T-cell (primary cell): ENCODE results near the gene CARS1. TPM values are rescaled to one million over a fixed set of nuclear protein-coding genes. Genes with fewer than 3 reads are reported as not detected.

Source experiments
- ATAC-seq, 4 experiments: fragments of 200-7000 bp in 3 of 4; fragments of 150-1000 bp in 1 of 4; cut with Tn5 transposase; replicated peaks in 1 of 4; 1 replicate in 3 of 4; 2 replicates in 1 of 4; pipeline ENCODE4 v1.10.0; 2021; ENCODE audit warnings: moderate library complexity in 3 of 4, mild to moderate bottlenecking in 2 of 4, moderate number of reproducible peaks in 1 of 4
- CTCF ChIA-PET, 2 donors: fragments of 300-600 bp; sonication (Branson Sonifier 250); formaldehyde crosslinking; loops; one replicate each; lab custom pipeline; 2022; ENCODE audit warnings: antibody characterized with exemption in 2 of 2; lab: Charles Lee
- POLR2A ChIA-PET, 2 donors: fragments of 300-600 bp; sonication (Branson Sonifier 250); formaldehyde crosslinking; loops; one replicate each; lab custom pipeline; 2022; ENCODE audit warnings: antibody characterized with exemption in 2 of 2; lab: Charles Lee
- DNase-seq, 35 experiments: peaks; one replicate each; pipeline versions ENCODE4 v3.0.0 to v3.0.0-alpha.2; 2013 to 2023
- H3K27ac ChIP-seq: one replicate; pipeline ENCODE4 v1.5.1; 2013; ENCODE audit warnings: low read length
- H3K27me3 ChIP-seq, 2 experiments: replicated peaks in 1 of 2; 1 replicate in 1 of 2; 2 replicates in 1 of 2; pipeline versions ENCODE4 v1.6.1 to v1.7.0; 2013; ENCODE audit warnings: low read length in 1 of 2, mixed read lengths in 1 of 2; ENCODE audit not compliant: control insufficient read depth in 2 of 2, insufficient read depth in 2 of 2; ENCODE audit errors: extremely low read depth in 1 of 2
- H3K36me3 ChIP-seq, 2 donors: 1 replicate in 1 of 2; 2 replicates in 1 of 2; pipeline versions ENCODE4 v1.6.1 to v1.7.0; 2013; ENCODE audit warnings: low read length in 1 of 2; ENCODE audit not compliant: control insufficient read depth in 2 of 2, insufficient read depth in 1 of 2; ENCODE audit errors: extremely low read depth in 1 of 2
- H3K4me1 ChIP-seq, 2 experiments: 1 replicate in 1 of 2; 2 replicates in 1 of 2; pipeline versions ENCODE4 v1.6.1 to v1.7.0; 2013; ENCODE audit warnings: low read length in 2 of 2, mixed read lengths in 1 of 2; ENCODE audit not compliant: insufficient read depth in 2 of 2, control insufficient read depth in 1 of 2; ENCODE audit errors: extremely low read depth in 1 of 2
- H3K4me3 ChIP-seq, 2 donors: 1 replicate in 1 of 2; 2 replicates in 1 of 2; pipeline versions ENCODE4 v1.5.1 to v1.7.0; 2013; ENCODE audit warnings: mild to moderate bottlenecking in 2 of 2, low read length in 1 of 2, moderate library complexity in 1 of 2; ENCODE audit not compliant: control insufficient read depth in 1 of 2; ENCODE audit errors: extremely low read depth in 1 of 2
- H3K9me3 ChIP-seq: 2 replicates; pipeline ENCODE4 v1.7.0; 2013
- H3K27ac Mint-ChIP-seq, 2 donors: one replicate each; pipeline ENCODE4 v1.8.0; 2020 to 2021; ENCODE audit warnings: mild to moderate bottlenecking in 2 of 2, mixed read lengths in 2 of 2
- H3K27me3 Mint-ChIP-seq, 2 donors: one replicate each; pipeline ENCODE4 v1.8.0; 2021 to 2022; ENCODE audit warnings: mixed read lengths in 2 of 2
- H3K36me3 Mint-ChIP-seq: one replicate; pipeline ENCODE4 v1.8.0; 2021; ENCODE audit warnings: mixed read lengths
- H3K4me1 Mint-ChIP-seq, 3 donors: one replicate each; pipeline ENCODE4 v1.8.0; 2020 to 2022; ENCODE audit warnings: mixed read lengths in 3 of 3, mild to moderate bottlenecking in 1 of 3
- H3K4me3 Mint-ChIP-seq, 3 donors: one replicate each; pipeline ENCODE4 v1.8.0; 2020 to 2022; ENCODE audit warnings: mild to moderate bottlenecking in 3 of 3, mixed read lengths in 3 of 3, moderate library complexity in 3 of 3
- H3K9me3 Mint-ChIP-seq, 3 donors: one replicate each; pipeline ENCODE4 v1.8.0; 2020 to 2022; ENCODE audit warnings: mixed read lengths in 3 of 3
- WGBS: methylation state at CpG from one replicate; pipeline ENCODE4 v1.1.5; 2013; ENCODE audit warnings: missing lambda C conversion rate; ENCODE audit not compliant: insufficient coverage; 5-methylcytosine and 5-hydroxymethylcytosine counted together
- total RNA-seq, 35 experiments: library from RNA in 6 of 35; stranded (reverse) in 6 of 35; fragments of 120-200 nt in 1 of 35; gene quantifications; one replicate each; pipeline versions ENCODE4 v1.2.1 to v1.2.4 and lab custom pipeline; 2013 to 2026

CARS1 gene
- total RNA-seq, 5 donors from 2014 or later (not counting 1 experiment from before 2014, with no cell fraction given): 45.3 to 113 (median 109) TPM

DNA sequence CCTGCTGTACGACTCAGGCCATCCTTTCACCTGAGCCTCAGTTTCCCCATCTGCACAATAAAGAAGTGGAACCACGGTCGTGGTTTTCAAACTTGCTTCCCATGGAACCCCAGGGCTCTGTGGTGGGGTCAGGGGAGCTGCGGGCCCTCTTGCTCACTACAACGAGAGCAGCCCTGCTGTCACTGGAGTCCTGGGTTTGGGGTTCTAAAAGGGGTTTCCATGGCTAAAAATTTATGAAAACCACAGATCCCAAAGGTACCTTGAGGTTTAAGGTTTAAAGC, 45.4 kb upstream of the CARS1 start:
- peaks cover 0 to 8% of the 10 kb centered on the region in 2 experiments for H3K27me3 ChIP-seq
- CTCF ChIA-PET: interaction anchor here in 1 of 2 donors (0.7 kb wide), 1 partner anchor 268 kb away, joined by 3 read pairs; no protein-coding TSS in a partner anchor
- POLR2A ChIA-PET: no interaction called here

DNA sequence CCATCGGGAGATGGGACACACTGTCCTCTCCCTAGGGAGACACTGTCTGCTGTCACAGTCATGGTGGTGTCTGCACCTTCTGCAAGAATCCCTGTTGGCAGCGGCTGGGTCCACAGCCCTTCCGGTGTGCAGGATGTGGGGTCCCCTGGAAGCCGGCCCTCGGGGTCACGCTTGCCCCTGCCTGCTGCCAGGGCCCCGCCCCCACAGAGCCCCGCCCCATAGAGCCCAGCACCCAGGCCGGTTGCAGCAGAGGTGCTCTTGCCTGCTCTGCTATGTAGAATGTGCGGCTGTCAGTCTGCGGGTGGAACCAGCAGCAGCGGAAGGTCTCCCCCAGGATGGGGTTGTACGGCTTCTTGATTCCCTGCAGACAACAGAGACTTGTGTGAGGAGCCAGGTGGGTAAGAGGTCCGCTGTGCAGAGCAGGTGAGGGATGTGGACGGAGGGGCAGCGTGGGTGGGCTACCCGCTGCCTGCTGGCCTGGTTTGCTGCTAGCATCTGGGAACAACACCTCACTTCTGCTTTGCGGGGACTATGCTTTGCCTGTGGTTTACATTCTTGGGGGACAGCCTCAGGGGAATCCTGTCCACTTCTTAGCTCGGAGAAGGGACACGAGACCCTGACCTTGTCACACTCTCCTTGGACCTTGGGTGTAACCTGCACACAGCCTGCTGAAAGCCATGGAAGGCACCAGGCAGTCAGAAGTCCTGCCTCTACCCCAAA, 44.9 kb upstream of the CARS1 start:
- WGBS: 89% methylated on average over 18 of the region's 20 CpGs
- Mint-ChIP-seq H3K4me3 (no peak overlapping the region), H3K36me3 (no peaks in the 10 kb centered on the region), H3K9me3 (no peaks in the 10 kb centered on the region), H3K27ac (no peak overlapping the region), H3K4me1 (peaks cover 0 to 18% (median 8%) of the 10 kb centered on the region in 3 donors), H3K27me3 (peaks cover 0 to 2% of the 10 kb centered on the region in 2 donors)
- Histone ChIP-seq H3K27me3 (peaks cover 0 to 5% of the 10 kb centered on the region in 2 experiments), H3K4me1 (peaks cover 0 to 28% of the 10 kb centered on the region in 2 experiments), H3K4me3 (no peak overlapping the region), H3K36me3 (peaks cover 0 to 8% of the 10 kb centered on the region in 2 donors), H3K27ac (no peak overlapping the region), H3K9me3 (no peaks in the 10 kb centered on the region)
- peak in 2 of 35 experiments; percentile 5 to 20 for DNase-seq
- no peak for ATAC-seq
- CTCF ChIA-PET: interaction anchor here (0.6 to 0.7 kb wide), 2 partner anchors 214 to 268 kb away, joined by 3 to 6 read pairs; no protein-coding TSS in a partner anchor
- POLR2A ChIA-PET: no interaction called here

More for the DNA sequence above, 45.4 kb upstream of the CARS1 start:
- peaks cover 0 to 28% of the 10 kb centered on the region in 2 experiments for H3K4me1 ChIP-seq
- no peak overlapping the region for H3K27ac ChIP-seq
- ATAC-seq (no peak), DNase-seq (peak in 1 of 35 experiments; percentile 2)
- 90% methylated on average over 2 of the region's 5 CpGs for WGBS
- Mint-ChIP-seq H3K36me3 (no peaks in the 10 kb centered on the region), H3K9me3 (no peaks in the 10 kb centered on the region), H3K27me3 (peaks cover 0 to 2% of the 10 kb centered on the region in 2 donors), H3K27ac (no peak overlapping the region), H3K4me3 (no peak overlapping the region), H3K4me1 (peaks cover 0 to 15% (median 8%) of the 10 kb centered on the region in 3 donors)
- H3K9me3 ChIP-seq: no peaks in the 10 kb centered on the region
- no peak overlapping the region for H3K4me3 ChIP-seq
- H3K36me3 ChIP-seq: peaks cover 0 to 11% of the 10 kb centered on the region in 2 donors

DNA sequence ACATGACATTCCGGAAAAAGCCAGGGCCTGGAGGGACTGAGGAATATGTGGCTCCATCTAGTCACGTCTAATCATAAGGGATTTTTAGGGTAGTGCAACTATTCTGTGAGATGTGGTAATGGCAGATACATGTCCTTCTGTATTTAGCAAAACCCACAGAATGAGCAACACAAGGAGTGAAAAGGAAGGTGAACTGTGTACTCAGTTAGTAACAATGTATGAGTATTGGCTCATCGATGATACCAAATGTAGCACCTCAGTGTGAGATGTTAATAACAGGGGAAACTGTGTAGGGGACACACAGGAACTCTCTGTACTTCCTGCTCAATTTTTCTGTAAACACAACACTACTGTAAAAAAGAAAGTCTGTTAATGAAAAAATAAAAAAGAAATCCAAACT, 42.0 kb upstream of the CARS1 start:
- no peak for DNase-seq
- 94% methylated on average over 2 of the region's 3 CpGs for WGBS

DNA sequence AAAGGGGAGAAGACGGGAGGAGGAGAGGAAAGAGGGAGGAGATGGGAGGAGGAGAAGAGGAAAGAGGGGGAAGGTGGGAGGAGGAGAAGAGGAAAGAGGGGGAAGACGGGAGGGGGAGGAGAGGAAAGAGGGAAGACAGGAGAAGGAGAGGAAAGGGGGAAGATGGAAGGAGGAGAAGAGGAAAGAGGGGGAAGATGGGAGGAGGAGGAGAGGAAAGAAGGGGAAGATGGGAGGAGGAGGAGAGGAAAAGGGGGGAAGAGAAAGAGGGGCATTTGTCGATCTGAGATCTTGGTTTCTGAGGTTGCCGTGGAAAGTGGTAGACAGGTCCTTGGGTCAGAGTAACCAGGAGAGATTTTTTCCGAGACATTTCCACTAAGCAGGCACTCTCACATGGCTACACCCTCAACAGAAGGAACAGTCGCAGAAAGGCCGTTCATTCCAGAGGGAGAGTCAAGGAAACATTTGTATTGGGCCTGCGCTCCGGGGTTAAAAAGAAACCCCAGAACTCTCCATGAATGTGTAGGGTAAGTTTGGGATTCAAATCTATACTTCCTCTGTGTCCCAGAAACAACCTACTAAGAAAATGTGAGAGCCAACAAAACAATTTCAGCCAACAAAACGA, 39.8 kb upstream of the CARS1 start:
- DNase-seq (no peak), ATAC-seq (no peak)
- 67% methylated on average over 3 of the region's 10 CpGs for WGBS
- no peaks in the 10 kb centered on the region for H3K9me3 ChIP-seq
- Mint-ChIP-seq H3K27me3 (peaks cover 0 to under 1% of the 10 kb centered on the region in 2 donors), H3K27ac (no peak overlapping the region), H3K4me1 (peaks cover 0 to 18% (median 8%) of the 10 kb centered on the region in 3 donors), H3K9me3 (no peaks in the 10 kb centered on the region), H3K4me3 (no peak overlapping the region), H3K36me3 (no peaks in the 10 kb centered on the region)
- ChIA-PET POLR2A (no interaction called here), CTCF (no interaction called here)
- peaks cover 0 to 25% of the 10 kb centered on the region in 2 experiments for H3K27me3 ChIP-seq
- H3K27ac ChIP-seq: no peak overlapping the region
- H3K4me3 ChIP-seq: no peak overlapping the region
- no peaks in the 10 kb centered on the region for H3K36me3 ChIP-seq
- peaks cover 0 to 29% of the 10 kb centered on the region in 2 experiments for H3K4me1 ChIP-seq

More for the DNA sequence above, 42.0 kb upstream of the CARS1 start:
- no peaks in the 10 kb centered on the region for H3K9me3 Mint-ChIP-seq
- no peak overlapping the region for H3K4me3 Mint-ChIP-seq
- H3K4me1 Mint-ChIP-seq: peaks cover 0 to 18% (median 8%) of the 10 kb centered on the region in 3 donors
- CTCF ChIA-PET: no interaction called here
- Histone ChIP-seq H3K27me3 (peaks cover 0 to 6% of the 10 kb centered on the region in 2 experiments), H3K4me1 (peaks cover 0 to 28% of the 10 kb centered on the region in 2 experiments), H3K36me3 (no peaks in the 10 kb centered on the region), H3K4me3 (no peak overlapping the region), H3K27ac (peak overlapping the region; percentile 25), H3K9me3 (no peaks in the 10 kb centered on the region)
- peak overlapping the region; percentile 72 to 74 for H3K27ac Mint-ChIP-seq
- no peaks in the 10 kb centered on the region for H3K27me3 Mint-ChIP-seq
- no peaks in the 10 kb centered on the region for H3K36me3 Mint-ChIP-seq
- POLR2A ChIA-PET: no interaction called here
- peak in 2 of 4 experiments; percentile 5 to 29 for ATAC-seq

DNA sequence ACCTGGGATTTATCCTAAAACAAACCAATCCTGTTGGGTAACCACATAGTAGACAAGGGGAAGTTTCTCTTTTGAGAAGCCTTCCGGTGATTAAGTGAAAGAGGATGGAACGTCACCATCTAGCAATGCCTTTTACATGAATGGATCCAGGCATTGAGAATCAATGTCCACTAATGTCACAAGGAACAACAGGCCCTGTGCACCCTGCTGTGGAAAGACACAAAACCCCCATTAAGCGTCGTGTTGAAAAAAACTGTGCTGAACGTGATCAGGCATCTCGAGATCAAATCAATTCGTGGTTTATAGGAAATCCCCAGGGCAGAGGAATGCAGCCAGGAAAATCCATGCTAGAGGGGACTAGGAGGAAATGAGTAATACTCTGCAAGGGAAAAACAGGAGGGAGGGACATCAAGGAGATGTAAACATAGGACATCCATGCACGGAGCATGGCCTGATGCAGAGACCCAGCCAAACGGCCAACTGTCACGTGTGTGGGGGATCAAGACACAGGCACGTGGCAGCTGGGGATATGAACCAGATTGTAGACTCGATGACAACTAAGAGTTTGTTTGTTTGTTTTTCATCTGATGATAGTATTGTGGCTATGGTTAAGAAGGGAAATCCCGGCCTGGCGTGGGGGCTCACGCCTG, 38.6 kb upstream of the CARS1 start:
- Histone ChIP-seq H3K36me3 (no peaks in the 10 kb centered on the region), H3K9me3 (no peaks in the 10 kb centered on the region), H3K27me3 (peaks cover 0 to 30% of the 10 kb centered on the region in 2 experiments), H3K27ac (no peak overlapping the region), H3K4me3 (no peak overlapping the region), H3K4me1 (peaks cover 0 to 27% of the 10 kb centered on the region in 2 experiments)
- no peak for DNase-seq
- ChIA-PET CTCF (interaction anchor here in 1 of 2 donors (0.6 kb wide), 1 partner anchor 124 kb away, joined by 3 read pairs; no protein-coding TSS in a partner anchor), POLR2A (no interaction called here)
- H3K27ac Mint-ChIP-seq: no peak overlapping the region
- peaks cover 0 to 17% (median 8%) of the 10 kb centered on the region in 3 donors for H3K4me1 Mint-ChIP-seq
- no peak overlapping the region for H3K4me3 Mint-ChIP-seq
- peaks cover 0 to 3% of the 10 kb centered on the region in 2 donors for H3K27me3 Mint-ChIP-seq
- ATAC-seq: no peak
- no peaks in the 10 kb centered on the region for H3K36me3 Mint-ChIP-seq
- no peaks in the 10 kb centered on the region for H3K9me3 Mint-ChIP-seq
- WGBS: 76% methylated on average over 13 of the region's 15 CpGs

DNA sequence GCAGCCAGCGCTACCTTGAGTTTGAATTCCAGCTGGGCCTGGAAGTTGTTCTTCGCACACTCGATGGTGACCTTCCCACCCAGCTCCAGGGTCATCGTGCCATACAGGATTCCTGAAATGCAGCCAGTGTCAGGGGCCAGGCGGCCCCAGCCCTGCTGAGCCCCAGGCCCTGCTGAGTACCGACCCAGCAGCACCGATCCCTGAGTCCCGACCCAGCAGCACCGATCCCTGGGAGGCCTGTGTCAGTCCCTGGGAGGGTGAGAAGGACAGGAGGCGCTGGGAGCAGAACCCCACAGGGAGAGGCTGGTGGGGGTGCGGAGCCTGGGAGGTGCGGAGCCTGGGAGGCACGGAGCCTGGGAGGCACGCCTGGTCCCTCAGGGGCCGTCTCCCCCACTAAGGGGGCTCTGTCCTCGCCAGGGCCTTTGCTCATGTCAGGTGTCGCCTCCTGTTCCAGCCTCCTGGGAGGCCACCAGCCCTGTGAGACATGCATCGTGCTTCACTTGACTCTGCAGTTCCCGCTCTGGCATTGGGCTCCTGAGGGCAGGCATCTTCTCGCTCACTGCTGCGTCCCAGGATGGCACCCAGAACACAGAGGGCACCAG, 37.1 kb upstream of the CARS1 start:
- Mint-ChIP-seq H3K27ac (no peak overlapping the region), H3K4me3 (no peak overlapping the region)
- H3K36me3 ChIP-seq: no peaks in the 10 kb centered on the region

More for the DNA sequence above, 37.1 kb upstream of the CARS1 start:
- Histone ChIP-seq H3K4me1 (peaks cover 0 to 13% of the 10 kb centered on the region in 2 experiments), H3K4me3 (no peak overlapping the region), H3K9me3 (no peaks in the 10 kb centered on the region), H3K27ac (no peak overlapping the region), H3K27me3 (peaks cover 0 to 34% of the 10 kb centered on the region in 2 experiments)
- no peaks in the 10 kb centered on the region for H3K9me3 Mint-ChIP-seq
- H3K36me3 Mint-ChIP-seq: no peaks in the 10 kb centered on the region
- ATAC-seq: no peak
- ChIA-PET POLR2A (no interaction called here), CTCF (no interaction called here)
- 93% methylated on average over 18 of the region's 21 CpGs for WGBS
- peaks cover 0 to 12% (median 4%) of the 10 kb centered on the region in 3 donors for H3K4me1 Mint-ChIP-seq
- H3K27me3 Mint-ChIP-seq: peaks cover 0 to 3% of the 10 kb centered on the region in 2 donors
- DNase-seq: no peak
